ENCODE data around the gene MAGI1. TPM values are rescaled to one million over a fixed set of nuclear protein-coding genes. Genes with fewer than 3 reads are reported as not detected.

MAGI1 gene
- total RNA-seq, 1 donor from 2014 or later = 13.7 TPM

GRCh38 chr3:65445573-65446169 is 593.0 kb downstream of the MAGI1 start:
- no peak for ATAC-seq

GRCh38 chr3:65444447-65444815 is 594.3 kb downstream of the MAGI1 start:
- no peak for ATAC-seq

- no peak for ATAC-seq
Observed at GRCh38 chr3:65443739-65444446, 594.8 kb downstream of the MAGI1 start.

DNA sequence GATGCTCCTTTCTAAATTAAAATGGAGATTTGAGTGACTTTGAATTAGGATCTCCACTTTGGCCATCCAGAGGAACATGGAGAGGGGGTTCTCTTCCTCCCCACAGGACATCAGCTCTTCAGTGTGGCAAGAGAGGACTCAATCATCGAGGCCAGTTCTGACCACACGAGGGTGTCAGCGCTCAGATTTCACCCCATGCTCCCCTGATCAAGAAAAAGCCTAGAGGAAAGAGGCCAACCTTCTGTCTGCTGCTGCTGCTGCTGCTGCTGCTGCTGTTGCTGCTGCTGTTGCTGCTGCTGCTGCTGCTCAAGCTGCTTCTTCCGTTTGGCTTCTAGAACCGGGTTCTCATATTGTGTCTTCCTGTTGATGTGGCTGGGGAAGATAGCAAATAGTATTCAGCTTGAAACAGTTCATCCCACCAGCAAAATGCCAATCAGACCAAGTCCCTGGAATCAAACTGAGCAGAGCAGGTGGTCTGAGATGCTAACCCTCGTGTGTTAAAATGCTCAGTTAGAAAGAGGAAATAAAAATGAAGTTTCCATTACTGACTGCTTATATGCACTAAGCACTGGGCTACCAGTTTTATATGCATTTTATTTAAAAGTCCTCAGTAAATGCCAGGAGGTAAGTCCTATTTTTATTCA is 599.0 kb downstream of the MAGI1 start:
- peak; percentile 71 for ATAC-seq

DNA sequence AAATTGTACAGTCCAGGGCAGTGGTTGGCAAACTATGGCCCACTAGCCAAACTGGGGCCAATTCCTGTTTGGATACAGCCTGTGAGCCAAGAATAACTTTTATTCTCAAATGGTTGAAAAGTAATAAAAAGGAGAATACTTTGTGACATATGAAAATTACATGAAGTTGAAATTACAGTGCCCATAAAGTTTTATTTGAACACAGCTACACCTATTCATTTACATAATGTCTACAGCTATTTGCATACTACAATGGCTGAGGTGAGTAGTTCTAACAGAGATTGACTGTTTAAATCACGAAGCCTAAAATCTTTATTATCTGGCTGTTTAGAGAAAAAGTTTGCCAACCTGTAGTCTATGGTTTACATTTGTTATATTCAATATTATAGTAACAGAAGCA is 600.1 kb downstream of the MAGI1 start:
- ATAC-seq = no peak

GRCh38 chr3:65438096-65438495 is 600.6 kb downstream of the MAGI1 start:
- ATAC-seq = no peak

- ATAC-seq = no peak
Observed at GRCh38 chr3:65436580-65436979, 602.1 kb downstream of the MAGI1 start.

GRCh38 chr3:65433480-65433879 is 605.2 kb downstream of the MAGI1 start:
- no peak for ATAC-seq

DNA sequence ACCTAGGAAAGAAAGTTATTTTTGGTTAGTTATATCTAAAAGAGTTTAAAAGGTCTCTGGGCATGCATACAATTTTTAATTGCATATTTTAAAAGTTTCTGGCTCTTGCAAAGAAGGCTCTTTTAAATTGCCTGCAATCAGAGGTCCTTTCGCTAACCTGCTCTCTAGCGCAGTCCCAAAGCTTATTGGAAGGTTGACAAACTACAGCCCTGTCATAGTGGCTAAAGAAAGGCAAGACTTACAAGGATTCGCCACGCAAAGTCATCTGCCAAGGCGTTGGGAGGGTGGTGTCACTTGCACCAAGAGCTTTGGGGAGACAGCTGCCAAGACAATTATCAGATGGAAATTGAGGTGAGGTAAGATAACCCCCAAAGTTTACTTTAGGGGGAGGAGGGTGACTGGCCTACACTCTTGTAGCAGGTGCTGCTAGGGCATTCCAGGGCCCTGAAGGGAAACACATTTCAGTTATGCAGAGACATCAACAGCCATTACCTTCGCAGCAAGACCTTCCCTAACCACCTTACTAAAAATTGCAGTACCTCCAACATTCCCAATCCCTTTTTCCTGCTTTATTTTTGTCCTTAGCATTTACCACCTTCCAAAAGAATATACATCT is 606.2 kb downstream of the MAGI1 start:
- ATAC-seq = no peak

DNA sequence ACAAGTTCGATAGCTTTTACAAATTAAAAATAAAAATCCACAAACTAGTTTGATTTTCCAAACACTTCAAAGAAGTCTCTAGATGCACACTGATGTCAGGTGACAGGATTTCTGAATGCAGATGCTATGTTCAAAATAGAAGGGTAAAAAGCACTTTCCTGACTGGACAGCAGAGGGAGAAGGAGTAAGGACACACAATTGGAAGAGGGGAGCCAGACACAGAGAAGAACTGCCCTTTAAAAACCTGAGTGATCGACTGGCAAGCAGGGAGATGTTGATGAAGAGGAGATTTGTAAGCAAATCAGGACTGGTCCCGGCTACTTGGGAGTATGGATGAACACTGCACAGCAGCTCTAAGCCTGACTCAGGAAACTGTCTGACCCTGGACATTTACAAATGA is 612.8 kb downstream of the MAGI1 start:
- ATAC-seq = no peak

GRCh38 chr3:65422154-65422553 is 616.6 kb downstream of the MAGI1 start:
- ATAC-seq = no peak

- ATAC-seq = no peak
Observed at GRCh38 chr3:65419233-65419632, 619.5 kb downstream of the MAGI1 start.

GRCh38 chr3:65413891-65414290 is 624.8 kb downstream of the MAGI1 start:
- ATAC-seq = no peak

DNA sequence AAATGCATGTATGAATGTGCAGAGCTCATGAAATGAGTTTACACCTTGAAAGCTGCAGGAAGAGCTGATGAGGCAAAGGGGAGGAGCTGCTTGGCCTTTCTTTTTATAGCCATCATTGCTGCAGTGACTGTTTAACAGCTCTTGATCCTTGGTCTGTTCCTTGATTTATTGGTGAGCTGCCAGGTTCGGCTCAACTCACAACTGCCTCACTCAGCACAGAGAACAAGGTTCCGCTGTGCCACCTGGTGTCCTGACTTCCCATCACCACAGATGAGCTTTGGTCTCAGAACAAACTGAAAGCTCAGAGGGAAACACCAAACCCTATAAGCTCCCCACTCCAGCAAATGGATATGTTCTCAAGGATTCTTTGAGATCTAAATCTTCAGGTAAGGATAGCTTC is 626.1 kb downstream of the MAGI1 start:
- ATAC-seq = no peak

DNA sequence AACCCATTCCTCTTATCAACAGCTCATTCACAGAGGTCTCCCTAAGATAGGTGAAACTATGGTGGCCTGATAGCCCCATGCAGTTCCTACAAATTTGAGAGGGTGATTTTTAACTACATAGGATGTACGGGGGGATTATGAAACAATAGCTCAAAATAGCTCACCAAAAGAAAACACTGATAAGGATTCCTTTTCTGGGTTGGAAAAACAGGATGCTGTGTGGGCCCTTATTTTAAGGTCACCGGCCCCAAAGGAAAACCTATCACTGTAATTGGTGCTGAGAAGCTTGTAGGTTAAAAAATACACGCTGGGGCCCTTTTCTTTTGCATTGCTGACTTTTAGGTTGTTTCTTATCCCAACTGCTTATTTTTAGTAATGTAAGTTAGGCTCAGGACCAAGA is 627.4 kb downstream of the MAGI1 start:
- no peak for ATAC-seq

DNA sequence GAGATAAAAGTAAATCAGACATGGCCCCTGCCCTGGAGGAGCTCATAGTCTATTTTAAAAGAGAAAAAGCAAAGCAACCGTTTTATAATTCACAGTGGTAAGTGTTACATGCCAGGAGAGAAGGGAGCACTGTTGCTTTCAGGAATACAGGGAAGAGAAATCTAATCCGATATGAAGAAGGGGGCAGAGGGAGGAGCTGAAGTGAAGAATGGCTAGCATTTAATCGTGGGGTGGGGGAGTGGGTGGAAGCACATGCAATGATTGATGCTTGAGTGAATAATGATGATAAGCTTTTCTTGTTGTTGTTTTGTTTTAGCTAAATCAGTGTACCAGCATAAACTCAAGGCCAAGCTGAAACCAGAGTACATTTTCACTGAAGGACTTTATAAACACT is 629.5 kb downstream of the MAGI1 start:
- ATAC-seq = no peak

GRCh38 chr3:65408531-65409175 is 630.1 kb downstream of the MAGI1 start:
- no peak for ATAC-seq

- ATAC-seq = no peak
Observed at GRCh38 chr3:65406470-65406869, 632.2 kb downstream of the MAGI1 start.

DNA sequence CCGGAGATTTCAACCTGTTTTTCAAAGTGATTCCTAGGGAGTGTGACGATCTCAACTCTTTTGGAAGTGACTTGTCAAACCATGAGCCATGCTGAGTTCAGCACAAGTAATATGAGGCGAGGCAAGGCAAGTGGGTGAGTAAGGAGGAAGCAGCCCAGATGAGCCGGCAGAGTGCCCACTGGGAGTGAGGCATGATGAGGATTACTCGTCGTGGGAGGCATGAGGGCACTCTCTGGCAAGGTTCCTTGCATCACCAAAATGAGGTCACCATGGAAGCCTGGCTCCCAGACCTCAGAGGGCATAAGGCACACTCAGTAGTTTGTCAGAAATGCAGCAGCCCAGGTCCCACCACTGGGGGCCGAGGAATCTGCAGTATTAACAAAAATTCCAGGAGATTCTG is 636.1 kb downstream of the MAGI1 start:
- ATAC-seq = peak; percentile 98

DNA sequence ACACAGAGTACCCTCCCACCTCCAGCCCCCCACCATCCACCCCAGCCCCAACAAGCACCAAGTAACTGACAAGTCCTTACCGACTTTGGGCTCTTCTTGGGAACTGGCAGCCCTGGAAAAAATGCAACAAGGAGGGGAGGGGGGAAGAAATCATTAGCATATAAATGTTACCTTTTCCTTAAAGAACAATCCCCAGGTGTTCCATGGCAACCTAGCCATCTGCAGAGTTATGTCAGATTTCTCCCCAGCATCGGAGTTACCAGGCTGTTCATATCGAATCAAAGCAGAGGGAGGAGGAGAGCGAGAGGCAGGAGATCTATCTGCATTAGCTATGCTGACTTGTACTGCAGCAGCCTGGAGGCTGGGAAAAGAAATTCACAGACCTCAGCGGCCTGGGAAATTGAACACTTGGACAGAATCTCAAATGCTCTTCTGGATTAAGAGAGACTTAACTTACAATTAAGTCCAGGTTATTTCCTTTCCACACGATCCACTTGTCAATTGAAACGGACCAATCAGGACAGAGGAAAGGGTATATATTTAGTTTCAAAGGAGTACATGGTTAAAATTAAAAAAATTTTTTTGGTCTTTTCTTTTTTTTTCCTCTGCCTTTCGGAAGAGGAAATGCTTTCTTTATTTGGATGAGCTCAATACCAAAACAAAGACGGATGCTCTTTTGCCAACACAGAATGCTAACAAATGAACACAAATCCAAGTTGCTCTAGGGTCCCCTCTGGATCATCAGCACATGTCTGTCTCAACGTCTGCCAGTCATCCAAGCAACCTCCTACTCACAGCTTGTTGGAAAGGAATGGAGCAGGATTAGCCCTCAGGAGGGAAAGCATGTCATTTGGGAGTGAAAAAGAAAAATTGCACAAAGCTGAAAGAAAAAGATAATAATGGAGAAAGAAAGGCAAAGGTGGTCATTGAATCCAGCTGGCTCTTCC is 637.1 kb downstream of the MAGI1 start:
- ATAC-seq = no peak

GRCh38 chr3:65400899-65401298 is 637.8 kb downstream of the MAGI1 start:
- no peak for ATAC-seq

- ATAC-seq = peak; percentile 32
Observed at GRCh38 chr3:65398953-65399352, 639.8 kb downstream of the MAGI1 start.
